MM.1S (cell line): ENCODE data around the gene TMEM127.

ENCODE experiments used
- CTCF ChIP-seq: fragments of 300-600 bp; sonication (generic); IDR thresholded peaks from 2 replicates; pipeline ENCODE4 v1.5.1; 2016; ENCODE audit warnings: antibody characterized with exemption, low read length, mixed read lengths
- EZH2 ChIP-seq: fragments of 300-600 bp; sonication (generic); optimal IDR thresholded peaks from 2 replicates; pipeline ENCODE3; 2017; ENCODE audit warnings: low read depth, mild to moderate bottlenecking, antibody characterized with exemption, low read length, mixed read lengths

GRCh38 chr2:96251721-96252292, 14.0 kb downstream of the TMEM127 start:
- TF ChIP-seq CTCF (no peak), EZH2 (no peak)
